ENCODE results near the gene EML4.
"Not testable (repeated sequence)": the region's sequence is repeated elsewhere in the genome, so short reads cannot be mapped to it uniquely, and the experiment has no call there.

The EML4 gene

GRCh38 chr2:42249284-42249683 is 80.1 kb downstream of the EML4 start:
- DNase-seq = no peak

- no peak for DNase-seq
These were observed 80.7 kb downstream of the EML4 start for GRCh38 chr2:42249887-42250286.

- DNase-seq = no peak
These were observed 81.8 kb downstream of the EML4 start for GRCh38 chr2:42250925-42251324.

- DNase-seq = no peak
These were observed 83.3 kb downstream of the EML4 start for GRCh38 chr2:42252464-42252863.

GRCh38 chr2:42254186-42254895 is 85.2 kb downstream of the EML4 start:
- no peak for DNase-seq

GRCh38 chr2:42256505-42256904 is 87.4 kb downstream of the EML4 start:
- DNase-seq = no peak

- no peak for DNase-seq
These were observed 92.5 kb downstream of the EML4 start for GRCh38 chr2:42261518-42262195.

- DNase-seq = no peak
These were observed 97.1 kb downstream of the EML4 start for GRCh38 chr2:42266236-42266635.

GRCh38 chr2:42267530-42267929 is 98.4 kb downstream of the EML4 start:
- DNase-seq = no peak

- DNase-seq = no peak
These were observed 99.5 kb downstream of the EML4 start for GRCh38 chr2:42268528-42269151.

- no peak for DNase-seq
These were observed 101.6 kb downstream of the EML4 start for GRCh38 chr2:42270757-42271156.

GRCh38 chr2:42271246-42271645 is 102.1 kb downstream of the EML4 start:
- not testable (repeated sequence) for DNase-seq

GRCh38 chr2:42274863-42275262 is 105.7 kb downstream of the EML4 start:
- DNase-seq = no peak

- no peak for DNase-seq
These were observed 112.4 kb downstream of the EML4 start for GRCh38 chr2:42281416-42282081.

GRCh38 chr2:42284019-42284418 is 114.9 kb downstream of the EML4 start:
- DNase-seq = no peak

- DNase-seq = no peak
These were observed 117.3 kb downstream of the EML4 start for GRCh38 chr2:42286268-42286946.

- DNase-seq = no peak
These were observed 119.7 kb downstream of the EML4 start for GRCh38 chr2:42288811-42289210.

GRCh38 chr2:42289222-42289621 is 120.1 kb downstream of the EML4 start:
- DNase-seq = no peak

GRCh38 chr2:42290005-42290404 is 120.9 kb downstream of the EML4 start:
- DNase-seq = no peak

- DNase-seq = no peak
These were observed 123.9 kb downstream of the EML4 start for GRCh38 chr2:42293019-42293418.

GRCh38 chr2:42296226-42296625 is 127.1 kb downstream of the EML4 start:
- no peak for DNase-seq

Data from hypothalamus (tissue), 51 donors.